Uterus (tissue), 4 donors: ENCODE data around the gene TMEM132E. TPM values are rescaled to one million over a fixed set of nuclear protein-coding genes. Genes with fewer than 3 reads are reported as not detected.

Experiments
- DNase-seq, 2 donors: peaks; one replicate each; pipeline ENCODE4 v3.0.0-alpha.2; 2019 to 2020
- H3K27ac ChIP-seq, 2 donors: fragments of 200-600 bp; sonication (generic); 1 replicate in 1 of 2; 2 replicates in 1 of 2; pipeline ENCODE4 v1.5.1; 2016 to 2018
- H3K27me3 ChIP-seq, 2 donors: fragments of 200-600 bp; sonication (generic); one replicate each; pipeline ENCODE4 v1.5.1; 2018 to 2019; ENCODE audit warnings: control low read depth in 1 of 2
- H3K36me3 ChIP-seq, 2 donors: fragments of 200-600 bp; sonication (generic); one replicate each; pipeline ENCODE4 v1.5.1; 2019; ENCODE audit warnings: control low read depth in 1 of 2
- H3K4me1 ChIP-seq, 2 donors: fragments of 200-600 bp; sonication (generic); one replicate each; pipeline ENCODE4 v1.5.1; 2018 to 2019; ENCODE audit warnings: control low read depth in 1 of 2
- H3K4me3 ChIP-seq, 2 donors: fragments of 200-600 bp; sonication (generic); 1 replicate in 1 of 2; 2 replicates in 1 of 2; pipeline ENCODE4 v1.5.1; 2018 to 2019; ENCODE audit warnings: mild to moderate bottlenecking in 1 of 2
- H3K9me3 ChIP-seq, 2 donors: fragments of 200-600 bp; sonication (generic); one replicate each; pipeline ENCODE4 v1.5.1; 2019; ENCODE audit warnings: control low read depth in 1 of 2
- POLR2A ChIP-seq, 2 donors: fragments of 450-650 bp; IDR thresholded peaks; one replicate each; pipeline ENCODE4 v1.6.1; 2016; ENCODE audit warnings: antibody characterized with exemption in 2 of 2, mild to moderate bottlenecking in 1 of 2, moderate library complexity in 1 of 2
- intact Hi-C: fragments of 100-400 bp; cut with DNase I; formaldehyde crosslinking; loops from one replicate; pipeline ENCODE4 v1.15.1; 2023; ENCODE audit warnings: low total_unique reads
- total RNA-seq, 4 donors: library from RNA; depleted of rRNA in 3 of 4; stranded (reverse); fragments of >200 nt in 3 of 4; gene quantifications; one replicate each; pipeline versions ENCODE4 v1.1.0 to v1.2.4, GENCODE V29; 2014 to 2023
- TF ChIP-seq, protein P1 (sequence below), 4 experiments: fragments of 200-600 bp in 2 of 4; fragments of 450-650 bp in 2 of 4; sonication (generic) in 2 of 4; IDR thresholded peaks; one replicate each; pipeline ENCODE4 v1.5.1; 2016 to 2019; ENCODE audit warnings: antibody characterized with exemption in 4 of 4, mild to moderate bottlenecking in 2 of 4, moderate library complexity in 1 of 4
- donor health status: DM: yes; HTN: yes; CAD: no.

The TMEM132E gene
- total RNA-seq, 4 donors from 2014 or later, result 0.90 TPM; not detected in 3

DNA sequence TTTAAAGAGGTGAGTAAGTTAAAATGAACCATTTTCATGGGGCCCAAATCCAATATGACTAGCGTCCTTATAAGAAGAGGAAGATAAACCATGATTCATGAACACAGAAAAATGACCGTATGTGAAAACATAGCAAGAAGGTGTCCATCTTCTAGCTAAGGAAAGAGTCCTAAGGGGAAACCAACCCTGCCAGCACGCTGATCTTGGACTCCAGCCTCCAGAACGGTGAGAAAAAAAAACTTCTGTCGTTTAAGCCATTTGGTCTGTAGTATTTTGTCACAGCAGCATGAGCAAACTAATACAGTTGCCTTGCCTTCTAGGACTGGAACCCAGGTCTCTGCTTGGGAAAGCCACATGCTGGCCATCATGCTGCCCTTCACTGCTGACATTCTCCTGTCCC, 4.2 kb upstream of the TMEM132E start:
- H3K4me3 ChIP-seq, result no peak overlapping the region
- no peak overlapping the region for H3K27ac ChIP-seq
- no peak for DNase-seq
- no peaks in the 10 kb centered on the region for H3K36me3 ChIP-seq
- H3K9me3 ChIP-seq, result no peaks in the 10 kb centered on the region
- peaks cover 0 to 10% of the 10 kb centered on the region in 2 donors for H3K4me1 ChIP-seq
- H3K27me3 ChIP-seq, result no peaks in the 10 kb centered on the region
- TF ChIP-seq, protein P1, sequence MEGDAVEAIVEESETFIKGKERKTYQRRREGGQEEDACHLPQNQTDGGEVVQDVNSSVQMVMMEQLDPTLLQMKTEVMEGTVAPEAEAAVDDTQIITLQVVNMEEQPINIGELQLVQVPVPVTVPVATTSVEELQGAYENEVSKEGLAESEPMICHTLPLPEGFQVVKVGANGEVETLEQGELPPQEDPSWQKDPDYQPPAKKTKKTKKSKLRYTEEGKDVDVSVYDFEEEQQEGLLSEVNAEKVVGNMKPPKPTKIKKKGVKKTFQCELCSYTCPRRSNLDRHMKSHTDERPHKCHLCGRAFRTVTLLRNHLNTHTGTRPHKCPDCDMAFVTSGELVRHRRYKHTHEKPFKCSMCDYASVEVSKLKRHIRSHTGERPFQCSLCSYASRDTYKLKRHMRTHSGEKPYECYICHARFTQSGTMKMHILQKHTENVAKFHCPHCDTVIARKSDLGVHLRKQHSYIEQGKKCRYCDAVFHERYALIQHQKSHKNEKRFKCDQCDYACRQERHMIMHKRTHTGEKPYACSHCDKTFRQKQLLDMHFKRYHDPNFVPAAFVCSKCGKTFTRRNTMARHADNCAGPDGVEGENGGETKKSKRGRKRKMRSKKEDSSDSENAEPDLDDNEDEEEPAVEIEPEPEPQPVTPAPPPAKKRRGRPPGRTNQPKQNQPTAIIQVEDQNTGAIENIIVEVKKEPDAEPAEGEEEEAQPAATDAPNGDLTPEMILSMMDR (IDR thresholded peaks at IDR 0.05), result no peak
- no peak for TF ChIP-seq POLR2A (IDR thresholded peaks at IDR 0.05)
- intact Hi-C loops, result no loop called here

DNA sequence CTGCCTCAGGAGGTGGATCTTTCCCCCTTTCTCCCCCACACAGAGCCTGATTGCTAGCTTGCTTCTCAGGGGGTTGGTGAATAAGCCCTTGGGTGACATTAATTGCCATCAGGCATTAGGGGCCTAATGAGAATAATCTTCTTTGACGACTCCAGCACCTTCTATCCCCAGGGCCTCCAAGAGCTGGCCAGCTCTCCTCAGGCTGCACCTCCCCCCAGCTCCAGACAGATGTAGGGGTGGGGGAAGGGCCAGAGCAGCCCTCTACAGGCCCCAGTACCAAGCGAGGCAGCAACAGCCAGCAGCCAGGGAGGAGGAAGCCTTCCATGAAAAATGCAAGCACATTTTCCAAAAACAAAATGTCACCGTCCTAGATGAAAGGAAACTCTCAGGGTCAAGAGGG, 1.4 kb upstream of the TMEM132E start:
- no peak for DNase-seq
- TF ChIP-seq POLR2A (IDR thresholded peaks at IDR 0.05), result no peak
- TF ChIP-seq, protein P1 (IDR thresholded peaks at IDR 0.05), result no peak
- Histone ChIP-seq H3K27ac (no peak overlapping the region), H3K27me3 (peaks cover 0 to 9% of the 10 kb centered on the region in 2 donors), H3K9me3 (no peaks in the 10 kb centered on the region), H3K4me1 (peaks cover 0 to 30% of the 10 kb centered on the region in 2 donors), H3K4me3 (no peak overlapping the region), H3K36me3 (no peaks in the 10 kb centered on the region)
- intact Hi-C loops, result no loop called here

DNA sequence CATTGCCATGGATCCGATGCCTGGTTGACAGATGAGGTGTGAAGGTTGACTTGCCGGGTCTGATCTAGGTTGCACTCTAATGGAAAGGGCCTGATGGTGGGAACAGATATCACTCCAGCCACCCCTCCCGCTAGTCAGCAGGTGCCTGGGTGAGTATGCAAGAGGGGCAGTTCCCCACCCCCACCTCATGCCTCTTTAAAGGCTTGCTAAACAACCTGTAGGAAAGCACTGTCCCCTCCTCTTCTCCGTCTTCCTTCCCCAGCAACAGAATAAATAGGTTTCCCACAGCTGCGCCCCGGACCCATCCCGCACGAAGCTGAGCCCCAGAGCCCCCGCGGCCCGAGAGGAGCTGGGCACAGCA, 746 bp upstream of the TMEM132E start:
- DNase-seq, result no peak
- peaks cover 0 to 30% of the 10 kb centered on the region in 2 donors for H3K4me1 ChIP-seq
- peaks cover 0 to 9% of the 10 kb centered on the region in 2 donors for H3K27me3 ChIP-seq
- H3K36me3 ChIP-seq, result no peaks in the 10 kb centered on the region
- intact Hi-C loops, result no loop called here
- peak overlapping the region; percentile 41 to 48 for H3K4me3 ChIP-seq
- no peak for TF ChIP-seq POLR2A (IDR thresholded peaks at IDR 0.05)
- TF ChIP-seq, protein P1 (IDR thresholded peaks at IDR 0.05), result no peak
- H3K27ac ChIP-seq, result no peak overlapping the region
- H3K9me3 ChIP-seq, result no peaks in the 10 kb centered on the region

GRCh38 chr17:34579979-34580684, 750 bp downstream of the TMEM132E start:
- Histone ChIP-seq H3K4me1 (peaks cover 0 to 30% of the 10 kb centered on the region in 2 donors), H3K27ac (no peak overlapping the region), H3K36me3 (no peaks in the 10 kb centered on the region), H3K27me3 (peaks cover 0 to 9% of the 10 kb centered on the region in 2 donors), H3K4me3 (peak overlapping the region; percentile 41 to 48), H3K9me3 (no peaks in the 10 kb centered on the region)
- DNase-seq, result peak in 1 of 2 donors; percentile 20
- intact Hi-C loops, result no loop called here
- TF ChIP-seq, protein P1 (IDR thresholded peaks at IDR 0.05), result no peak
- no peak for TF ChIP-seq POLR2A (IDR thresholded peaks at IDR 0.05)

GRCh38 chr17:34580685-34581445, 1.5 kb downstream of the TMEM132E start:
- peaks cover 0 to 9% of the 10 kb centered on the region in 2 donors for H3K27me3 ChIP-seq
- intact Hi-C loops, result no loop called here
- no peak overlapping the region for H3K27ac ChIP-seq
- no peak for DNase-seq
- H3K4me3 ChIP-seq, result peak overlapping the region in 1 of 2 donors; percentile 15
- TF ChIP-seq, protein P1 (IDR thresholded peaks at IDR 0.05), result no peak
- TF ChIP-seq POLR2A (IDR thresholded peaks at IDR 0.05), result no peak
- no peaks in the 10 kb centered on the region for H3K9me3 ChIP-seq
- peaks cover 0 to 30% of the 10 kb centered on the region in 2 donors for H3K4me1 ChIP-seq
- H3K36me3 ChIP-seq, result no peaks in the 10 kb centered on the region
